ENCODE measurements around the gene C10orf67. TPM values are rescaled to one million over a fixed set of nuclear protein-coding genes. Genes with fewer than 3 reads are reported as not detected.

The C10orf67 gene
- total and polyA plus RNA-seq, 2 donors (not counting 1 experiment from before 2014, with no cell fraction given), result not detected

DNA sequence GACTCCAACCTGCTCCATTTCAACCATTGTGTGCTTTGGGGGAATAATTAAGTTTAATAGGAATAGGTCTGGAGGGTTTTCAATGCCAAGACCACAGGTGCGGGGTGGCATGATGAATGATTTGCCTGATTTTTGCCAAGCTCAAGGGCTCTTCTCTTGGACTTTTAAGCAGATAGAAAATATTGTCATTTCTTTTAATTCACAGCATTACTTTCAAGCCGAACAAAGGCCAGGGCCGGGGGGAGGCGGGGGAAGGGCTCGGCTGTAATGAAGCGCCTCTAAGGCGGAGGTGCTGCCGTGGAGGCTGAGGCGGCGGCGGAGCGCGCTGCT is 146.0 kb downstream of the C10orf67 start:
- DNase-seq (no peak), ATAC-seq (ENCODE audit: low read depth) (no peak)
- Mint-ChIP-seq H3K4me1 (peaks cover 1% of the 10 kb centered on the region), H3K27ac (no peak overlapping the region), H3K9me3 (ENCODE audit: insufficient read depth) (no peaks in the 10 kb centered on the region), H3K27me3 (peaks cover 74% of the 10 kb centered on the region), H3K4me3 (no peak overlapping the region)
- Histone ChIP-seq H3K9me3 (ENCODE audit: control extremely low read depth in 1 of 3, control insufficient read depth in 2 of 3, insufficient read depth in 1 of 3, low read length in 2 of 3) (no peaks in the 10 kb centered on the region), H3K27me3 (replicated peaks in 1 of 4; ENCODE audit: control extremely low read depth in 1 of 4, control insufficient read depth in 3 of 4, insufficient read depth in 4 of 4, low read length in 3 of 4) (peaks cover 0 to 74% (median 29%) of the 10 kb centered on the region in 4 experiments), H3K27ac (ENCODE audit: low read length in 2 of 2) (no peak overlapping the region), H3K79me2 (ENCODE audit: control insufficient read depth, insufficient read depth, low read length) (no peaks in the 10 kb centered on the region), H3K4me3 (ENCODE audit: control extremely low read depth in 1 of 5, extremely low read depth in 1 of 5, insufficient read depth in 1 of 5, low read depth in 2 of 5, low read length in 4 of 5) (no peak overlapping the region), H2AFZ (ENCODE audit: insufficient read depth, low read depth, low read length, poor library complexity, severe bottlenecking) (no peak overlapping the region), H3K9ac (ENCODE audit: low read length) (no peak overlapping the region), H3K4me1 (ENCODE audit: control insufficient read depth in 2 of 2, insufficient read depth in 2 of 2, low read length in 2 of 2) (no peaks in the 10 kb centered on the region), H4K20me1 (ENCODE audit: control insufficient read depth, insufficient read depth, low read length, poor library complexity, severe bottlenecking) (no peaks in the 10 kb centered on the region), H3K36me3 (replicated peaks in 1 of 2; ENCODE audit: control extremely low read depth in 1 of 2, control insufficient read depth in 1 of 2, extremely low read depth in 1 of 2, insufficient read depth in 2 of 2, low read length in 1 of 2) (no peaks in the 10 kb centered on the region), H3K4me2 (replicated peaks; ENCODE audit: low read depth, low read length, poor library complexity, severe bottlenecking) (no peak overlapping the region)
- intact Hi-C loops (cut with micrococcal nuclease), result no loop called here
- CTCF ChIA-PET, result no interaction called here
- POLR2A ChIA-PET, result no interaction called here
- WGBS (ENCODE audit: insufficient coverage), result 12% methylated on average over 12 of the region's 13 CpGs
- no peak for TF ChIP-seq EZH2 (IDR thresholded peaks at IDR 0.05; ENCODE audit: borderline replicate concordance, insufficient read depth, low read depth, low read length, poor library complexity, severe bottlenecking)
- TF ChIP-seq, protein P1, sequence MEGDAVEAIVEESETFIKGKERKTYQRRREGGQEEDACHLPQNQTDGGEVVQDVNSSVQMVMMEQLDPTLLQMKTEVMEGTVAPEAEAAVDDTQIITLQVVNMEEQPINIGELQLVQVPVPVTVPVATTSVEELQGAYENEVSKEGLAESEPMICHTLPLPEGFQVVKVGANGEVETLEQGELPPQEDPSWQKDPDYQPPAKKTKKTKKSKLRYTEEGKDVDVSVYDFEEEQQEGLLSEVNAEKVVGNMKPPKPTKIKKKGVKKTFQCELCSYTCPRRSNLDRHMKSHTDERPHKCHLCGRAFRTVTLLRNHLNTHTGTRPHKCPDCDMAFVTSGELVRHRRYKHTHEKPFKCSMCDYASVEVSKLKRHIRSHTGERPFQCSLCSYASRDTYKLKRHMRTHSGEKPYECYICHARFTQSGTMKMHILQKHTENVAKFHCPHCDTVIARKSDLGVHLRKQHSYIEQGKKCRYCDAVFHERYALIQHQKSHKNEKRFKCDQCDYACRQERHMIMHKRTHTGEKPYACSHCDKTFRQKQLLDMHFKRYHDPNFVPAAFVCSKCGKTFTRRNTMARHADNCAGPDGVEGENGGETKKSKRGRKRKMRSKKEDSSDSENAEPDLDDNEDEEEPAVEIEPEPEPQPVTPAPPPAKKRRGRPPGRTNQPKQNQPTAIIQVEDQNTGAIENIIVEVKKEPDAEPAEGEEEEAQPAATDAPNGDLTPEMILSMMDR (IDR thresholded peaks at IDR 0.05), result no peak

DNA sequence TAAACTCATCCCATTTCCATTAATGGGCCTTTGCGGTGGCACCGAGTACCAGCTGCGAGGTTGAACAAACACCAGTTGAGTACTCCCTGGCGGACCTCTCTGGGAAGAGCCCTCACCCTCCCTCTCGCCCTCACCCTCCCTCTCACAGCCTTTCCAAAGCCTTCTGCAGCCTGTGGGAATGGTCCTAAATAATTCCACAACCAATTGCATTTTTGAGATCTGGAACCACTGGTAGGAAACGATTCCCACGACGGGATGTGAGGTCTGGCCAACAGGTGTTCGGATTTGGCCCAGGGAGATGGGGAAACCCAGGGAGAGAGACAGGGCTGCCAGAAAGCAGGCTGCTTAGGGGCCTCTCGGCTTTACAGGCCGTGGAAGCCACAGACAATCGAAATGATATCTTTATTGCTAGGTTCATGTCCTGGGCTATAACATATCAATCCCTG is 147.2 kb downstream of the C10orf67 start:
- Histone ChIP-seq H3K27me3 (replicated peaks in 1 of 4; ENCODE audit: control extremely low read depth in 1 of 4, control insufficient read depth in 3 of 4, insufficient read depth in 4 of 4, low read length in 3 of 4) (peaks cover 0 to 70% (median 27%) of the 10 kb centered on the region in 4 experiments), H2AFZ (ENCODE audit: insufficient read depth, low read depth, low read length, poor library complexity, severe bottlenecking) (no peak overlapping the region), H3K4me1 (ENCODE audit: control insufficient read depth in 2 of 2, insufficient read depth in 2 of 2, low read length in 2 of 2) (no peaks in the 10 kb centered on the region), H4K20me1 (ENCODE audit: control insufficient read depth, insufficient read depth, low read length, poor library complexity, severe bottlenecking) (no peaks in the 10 kb centered on the region), H3K4me2 (replicated peaks; ENCODE audit: low read depth, low read length, poor library complexity, severe bottlenecking) (no peak overlapping the region), H3K27ac (ENCODE audit: low read length in 2 of 2) (no peak overlapping the region), H3K4me3 (ENCODE audit: control extremely low read depth in 1 of 5, extremely low read depth in 1 of 5, insufficient read depth in 1 of 5, low read depth in 2 of 5, low read length in 4 of 5) (no peak overlapping the region), H3K9ac (ENCODE audit: low read length) (no peak overlapping the region), H3K79me2 (ENCODE audit: control insufficient read depth, insufficient read depth, low read length) (no peaks in the 10 kb centered on the region), H3K9me3 (ENCODE audit: control extremely low read depth in 1 of 3, control insufficient read depth in 2 of 3, insufficient read depth in 1 of 3, low read length in 2 of 3) (no peaks in the 10 kb centered on the region), H3K36me3 (replicated peaks in 1 of 2; ENCODE audit: control extremely low read depth in 1 of 2, control insufficient read depth in 1 of 2, extremely low read depth in 1 of 2, insufficient read depth in 2 of 2, low read length in 1 of 2) (no peaks in the 10 kb centered on the region)
- no peak overlapping the region for H3K4me3 Mint-ChIP-seq
- ATAC-seq (ENCODE audit: low read depth), result no peak
- POLR2A ChIA-PET, result no interaction called here
- 10% methylated on average over 12 of the region's 12 CpGs for WGBS (ENCODE audit: insufficient coverage)
- peaks cover 69% of the 10 kb centered on the region for H3K27me3 Mint-ChIP-seq
- TF ChIP-seq EZH2 (IDR thresholded peaks at IDR 0.05; ENCODE audit: borderline replicate concordance, insufficient read depth, low read depth, low read length, poor library complexity, severe bottlenecking), result no peak
- TF ChIP-seq, protein P1 (IDR thresholded peaks at IDR 0.05), result no peak
- H3K9me3 Mint-ChIP-seq (ENCODE audit: insufficient read depth), result no peaks in the 10 kb centered on the region
- no peak overlapping the region for H3K27ac Mint-ChIP-seq
- no peak for DNase-seq
- intact Hi-C loops (cut with micrococcal nuclease), result no loop called here
- CTCF ChIA-PET, result no interaction called here
- H3K4me1 Mint-ChIP-seq, result peaks cover 1% of the 10 kb centered on the region
